A549 (cell line): ENCODE data around the gene HPCAL1. TPM values are rescaled to one million over a fixed set of nuclear protein-coding genes. Genes with fewer than 3 reads are reported as not detected.

ENCODE experiments used
- ATAC-seq, 2 experiments: fragments of 200-7000 bp in 1 of 2; fragments of >200 bp in 1 of 2; cut with Nextera tagmentation in 1 of 2; cut with Tn5 transposase in 1 of 2; 3 replicates each; pipeline versions ENCODE4 v1.8.0 to v1.9.1; 2018 to 2020; ENCODE audit warnings: mild to moderate bottlenecking in 1 of 2, moderate library complexity in 1 of 2
- CTCF ChIA-PET: fragments of 300-600 bp; sonication (Branson Sonifier 250); formaldehyde crosslinking; extraction: SDS; loops from one replicate; lab custom pipeline; 2021; ENCODE audit warnings: antibody characterized with exemption, inconsistent platforms; lab: Yijun Ruan, JAX
- POLR2A ChIA-PET: fragments of 350-600 bp; formaldehyde crosslinking; extraction: SDS; loops from one replicate; lab custom pipeline; 2021; ENCODE audit warnings: antibody characterized with exemption, inconsistent platforms; lab: Yijun Ruan, JAX
- DNase-seq, 2 experiments: peaks; one replicate each; pipeline versions ENCODE4 v3.0.0 to v3.0.0-alpha.2; 2011 to 2016; ENCODE audit warnings: low read depth in 1 of 2, low spot score in 1 of 2
- FAIRE-seq: peaks from 2 replicates; lab custom pipeline; 2011; peaks lifted over from hg19 to GRCh38; lab: Jason Lieb, UNC
- H3K27ac ChIP-seq, 2 experiments: fragments of >200 bp; sonication (Bioruptor Twin); formaldehyde crosslinking; 3 replicates each; pipeline ENCODE4 v1.5.1; 2016 to 2017
- H3K4me1 ChIP-seq: fragments of >200 bp; sonication (Bioruptor Twin); formaldehyde crosslinking; 3 replicates; pipeline ENCODE4 v1.6.1; 2016
- H3K4me2 ChIP-seq: fragments of >200 bp; sonication (Bioruptor Twin); formaldehyde crosslinking; 3 replicates; pipeline ENCODE4 v1.6.1; 2016
- H3K4me3 ChIP-seq: fragments of >200 bp; sonication (Bioruptor Twin); formaldehyde crosslinking; 3 replicates; pipeline ENCODE4 v1.5.1; 2016
- H3K9me3 ChIP-seq: fragments of >200 bp; sonication (Bioruptor Twin); formaldehyde crosslinking; 3 replicates; pipeline ENCODE4 v1.6.1; 2016
- CHD2 ChIP-seq: fragments of 150-350 bp; IDR thresholded peaks from 2 replicates; pipeline ENCODE4 v1.6.1; 2014; ENCODE audit warnings: low read length; ENCODE audit not compliant: partially characterized antibody
- FOSL2 ChIP-seq, 2 experiments: fragments of 450-650 bp in 1 of 2; fragments of >200 bp in 1 of 2; sonication (Bioruptor Twin) in 1 of 2; formaldehyde crosslinking; IDR thresholded peaks; 2 replicates each; pipeline versions ENCODE4 v1.5.0 to v1.6.1; 2016 to 2020; ENCODE audit warnings: mild to moderate bottlenecking in 1 of 2, moderate library complexity in 1 of 2
- HOXA7 ChIP-seq: fragments of 250-450 bp; sonication (Bioruptor Pico); IDR thresholded peaks from 2 replicates; pipeline ENCODE4 v1.5.0; 2020; ENCODE audit warnings: mild to moderate bottlenecking, moderate library complexity
- HOXB13 ChIP-seq: fragments of 250-450 bp; sonication (Bioruptor Pico); IDR thresholded peaks from 2 replicates; pipeline ENCODE4 v1.5.0; 2020; ENCODE audit warnings: low read depth, mild to moderate bottlenecking, moderate library complexity
- HOXB5 ChIP-seq: fragments of 250-450 bp; sonication (Bioruptor Pico); IDR thresholded peaks from 2 replicates; pipeline ENCODE4 v1.5.0; 2020; ENCODE audit warnings: mild to moderate bottlenecking, moderate library complexity
- MYC ChIP-seq: IDR thresholded peaks from 2 replicates; pipeline ENCODE4 v1.6.1; 2012; ENCODE audit warnings: mild to moderate bottlenecking, inconsistent platforms, low read length, improper control_type of control experiment, borderline replicate concordance
- RAD21 ChIP-seq, 2 experiments: fragments of >200 bp in 1 of 2; sonication (Bioruptor Twin) in 1 of 2; formaldehyde crosslinking in 1 of 2; IDR thresholded peaks in 1 of 2; conservative IDR thresholded peaks in 1 of 2; 2 replicates in 1 of 2; 3 replicates in 1 of 2; pipeline ENCODE4 v1.6.1; 2012 to 2018; ENCODE audit warnings: inconsistent platforms in 1 of 2
- RARB ChIP-seq: fragments of 250-450 bp; sonication (Bioruptor Pico); IDR thresholded peaks from 2 replicates; pipeline ENCODE4 v1.8.0; 2021; ENCODE audit warnings: mild to moderate bottlenecking, moderate library complexity
- SMC3 ChIP-seq: fragments of >200 bp; sonication (Bioruptor Twin); formaldehyde crosslinking; IDR thresholded peaks from 3 replicates; pipeline ENCODE4 v1.6.1; 2018; ENCODE audit warnings: inconsistent platforms
- WGBS: methylation state at CpG from one replicate; pipeline ENCODE4 v1.1.6; 2017; ENCODE audit errors: missing lambda C conversion rate; 5-methylcytosine and 5-hydroxymethylcytosine counted together
- polyA plus RNA-seq, 4 experiments: library from polyadenylated mRNA; depleted of rRNA in 3 of 4; stranded (reverse); fragments of >200 nt; fragmentation: RNase III in 1 of 4; extraction: RNeasy Plus Mini Kit Qiagen cat#74134 plus additional on column Dnase treatment in 1 of 4; gene quantifications; 2 replicates in 3 of 4; 3 replicates in 1 of 4; pipeline ENCODE4 v1.2.3, GENCODE V29; 2011 to 2017
- TF ChIP-seq, protein P1 (sequence below): IDR thresholded peaks from 2 replicates; pipeline ENCODE4 v1.6.1; 2012
- TF ChIP-seq, protein P2 (sequence below): fragments of 200-600 bp; sonication (generic); IDR thresholded peaks from 2 replicates; pipeline ENCODE4 v1.6.1; 2016; ENCODE audit warnings: antibody characterized with exemption, mild to moderate bottlenecking, moderate library complexity
- TF ChIP-seq, protein P3 (sequence below): fragments of 450-650 bp; IDR thresholded peaks from 2 replicates; pipeline ENCODE4 v1.6.1; 2014; ENCODE audit warnings: antibody characterized with exemption
- TF ChIP-seq, protein P4 (sequence below): IDR thresholded peaks from 2 replicates; pipeline ENCODE4 v1.6.1; 2012; ENCODE audit warnings: low read depth, borderline replicate concordance
- TF ChIP-seq, protein P5 (sequence below): IDR thresholded peaks from 2 replicates; pipeline ENCODE4 v1.6.1; 2012
- TF ChIP-seq, protein P6 (sequence below): fragments of >200 bp; sonication (Bioruptor Twin); formaldehyde crosslinking; IDR thresholded peaks from 3 replicates; pipeline ENCODE4 v1.5.1; 2016

The HPCAL1 gene
- polyA plus RNA-seq, 2 of the 4 experiments (the other 2 are of a cell fraction) = 44.4 to 66.4 TPM

DNA sequence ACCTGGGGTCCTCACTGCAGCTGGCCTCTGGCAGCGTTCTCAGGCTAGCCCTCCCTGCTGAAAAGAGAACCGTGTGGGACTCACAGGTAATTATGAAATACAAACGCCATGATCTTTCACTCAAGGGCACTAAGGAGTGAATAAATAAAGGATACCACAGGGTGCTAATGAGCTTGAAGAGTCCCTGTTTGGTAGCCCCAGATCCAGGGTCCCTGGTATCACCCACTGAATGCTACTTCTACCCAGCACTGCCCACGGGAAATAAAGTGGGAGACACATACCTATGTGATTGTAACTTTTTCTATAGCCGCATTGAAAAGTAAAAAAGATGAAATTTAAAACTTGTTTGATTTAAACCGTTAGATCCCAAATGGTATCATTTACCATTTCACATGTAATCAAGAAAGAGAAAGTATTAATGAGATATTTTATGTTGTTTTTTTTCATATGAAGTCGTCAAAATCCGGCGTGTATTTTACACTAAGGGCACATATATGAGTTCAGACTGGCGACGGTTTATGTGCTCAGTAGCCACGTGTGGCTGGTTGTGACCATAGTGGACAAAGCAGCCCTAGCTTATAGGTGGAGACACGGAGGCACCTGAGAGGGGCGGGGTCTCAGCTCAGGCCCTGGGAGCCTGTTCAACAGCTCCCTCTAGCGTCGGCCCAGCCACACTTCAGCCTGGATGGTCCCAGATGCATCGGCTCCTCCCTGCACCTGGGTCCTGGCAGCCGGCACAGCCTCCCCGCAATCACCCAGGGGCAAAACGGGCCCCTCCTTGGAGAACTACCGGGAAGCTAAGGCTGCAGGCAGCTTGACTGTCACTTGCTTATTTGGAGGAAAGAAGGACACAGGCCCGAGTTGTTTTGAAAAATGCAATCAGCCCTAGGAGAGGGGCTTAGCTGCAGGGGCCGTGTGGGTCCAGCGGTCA lies 106.2 kb downstream of the HPCAL1 start:
- H3K9me3 ChIP-seq = peaks cover 9% of the 10 kb centered on the region; the same call in 1 of the 3 replicates
- H3K27ac ChIP-seq = peak overlapping the region; percentile 93 to 95
- ATAC-seq (peak; percentile 58 to 80), FAIRE-seq (no peak), DNase-seq (peak; percentile 93 to 94)
- H3K4me2 ChIP-seq = peak overlapping the region; percentile 92
- CTCF ChIA-PET = interaction anchor here (0.5 to 25.7 kb wide), 91 partner anchors 9 to 1423 kb away, joined by 3 to 374 read pairs (median 6); partner anchors contain the start of genes CYS1, HPCAL1 and RRM2
- TF ChIP-seq FOSL2 (IDR thresholded peaks at IDR 0.05) (no peak), FOSL2 (CRISPR knock-in tag; IDR thresholded peaks at IDR 0.05) (no peak; the same call in 1 of the 2 replicates), HOXB5 (CRISPR knock-in tag) (peak; percentile 19; the same call in 1 of the 2 replicates), RAD21 (conservative IDR thresholded peaks at IDR 0.05 in 1 of 2, IDR thresholded peaks at IDR 0.05 in 1 of 2) (peak; percentile 99), SMC3 (peak; percentile 98), HOXA7 (CRISPR knock-in tag) (peak; percentile 46; the same call in 1 of the 2 replicates), CHD2 (no peak), MYC (0 out of 2 replicates have a peak, but pooled peaks have one; percentile 55), HOXB13 (CRISPR knock-in tag) (0 out of 2 replicates have a peak, but pooled peaks have one; percentile 41), RARB (CRISPR knock-in tag) (no peak)
- TF ChIP-seq, protein P1, sequence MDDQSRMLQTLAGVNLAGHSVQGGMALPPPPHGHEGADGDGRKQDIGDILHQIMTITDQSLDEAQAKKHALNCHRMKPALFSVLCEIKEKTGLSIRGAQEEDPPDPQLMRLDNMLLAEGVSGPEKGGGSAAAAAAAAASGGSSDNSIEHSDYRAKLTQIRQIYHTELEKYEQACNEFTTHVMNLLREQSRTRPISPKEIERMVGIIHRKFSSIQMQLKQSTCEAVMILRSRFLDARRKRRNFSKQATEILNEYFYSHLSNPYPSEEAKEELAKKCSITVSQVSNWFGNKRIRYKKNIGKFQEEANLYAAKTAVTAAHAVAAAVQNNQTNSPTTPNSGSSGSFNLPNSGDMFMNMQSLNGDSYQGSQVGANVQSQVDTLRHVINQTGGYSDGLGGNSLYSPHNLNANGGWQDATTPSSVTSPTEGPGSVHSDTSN = peak; percentile 3; the same call in 1 of the 2 replicates
- TF ChIP-seq, protein P2, sequence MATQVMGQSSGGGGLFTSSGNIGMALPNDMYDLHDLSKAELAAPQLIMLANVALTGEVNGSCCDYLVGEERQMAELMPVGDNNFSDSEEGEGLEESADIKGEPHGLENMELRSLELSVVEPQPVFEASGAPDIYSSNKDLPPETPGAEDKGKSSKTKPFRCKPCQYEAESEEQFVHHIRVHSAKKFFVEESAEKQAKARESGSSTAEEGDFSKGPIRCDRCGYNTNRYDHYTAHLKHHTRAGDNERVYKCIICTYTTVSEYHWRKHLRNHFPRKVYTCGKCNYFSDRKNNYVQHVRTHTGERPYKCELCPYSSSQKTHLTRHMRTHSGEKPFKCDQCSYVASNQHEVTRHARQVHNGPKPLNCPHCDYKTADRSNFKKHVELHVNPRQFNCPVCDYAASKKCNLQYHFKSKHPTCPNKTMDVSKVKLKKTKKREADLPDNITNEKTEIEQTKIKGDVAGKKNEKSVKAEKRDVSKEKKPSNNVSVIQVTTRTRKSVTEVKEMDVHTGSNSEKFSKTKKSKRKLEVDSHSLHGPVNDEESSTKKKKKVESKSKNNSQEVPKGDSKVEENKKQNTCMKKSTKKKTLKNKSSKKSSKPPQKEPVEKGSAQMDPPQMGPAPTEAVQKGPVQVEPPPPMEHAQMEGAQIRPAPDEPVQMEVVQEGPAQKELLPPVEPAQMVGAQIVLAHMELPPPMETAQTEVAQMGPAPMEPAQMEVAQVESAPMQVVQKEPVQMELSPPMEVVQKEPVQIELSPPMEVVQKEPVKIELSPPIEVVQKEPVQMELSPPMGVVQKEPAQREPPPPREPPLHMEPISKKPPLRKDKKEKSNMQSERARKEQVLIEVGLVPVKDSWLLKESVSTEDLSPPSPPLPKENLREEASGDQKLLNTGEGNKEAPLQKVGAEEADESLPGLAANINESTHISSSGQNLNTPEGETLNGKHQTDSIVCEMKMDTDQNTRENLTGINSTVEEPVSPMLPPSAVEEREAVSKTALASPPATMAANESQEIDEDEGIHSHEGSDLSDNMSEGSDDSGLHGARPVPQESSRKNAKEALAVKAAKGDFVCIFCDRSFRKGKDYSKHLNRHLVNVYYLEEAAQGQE = no peak
- TF ChIP-seq, protein P3, sequence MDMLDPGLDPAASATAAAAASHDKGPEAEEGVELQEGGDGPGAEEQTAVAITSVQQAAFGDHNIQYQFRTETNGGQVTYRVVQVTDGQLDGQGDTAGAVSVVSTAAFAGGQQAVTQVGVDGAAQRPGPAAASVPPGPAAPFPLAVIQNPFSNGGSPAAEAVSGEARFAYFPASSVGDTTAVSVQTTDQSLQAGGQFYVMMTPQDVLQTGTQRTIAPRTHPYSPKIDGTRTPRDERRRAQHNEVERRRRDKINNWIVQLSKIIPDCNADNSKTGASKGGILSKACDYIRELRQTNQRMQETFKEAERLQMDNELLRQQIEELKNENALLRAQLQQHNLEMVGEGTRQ = peak; percentile 74
- TF ChIP-seq, protein P4, sequence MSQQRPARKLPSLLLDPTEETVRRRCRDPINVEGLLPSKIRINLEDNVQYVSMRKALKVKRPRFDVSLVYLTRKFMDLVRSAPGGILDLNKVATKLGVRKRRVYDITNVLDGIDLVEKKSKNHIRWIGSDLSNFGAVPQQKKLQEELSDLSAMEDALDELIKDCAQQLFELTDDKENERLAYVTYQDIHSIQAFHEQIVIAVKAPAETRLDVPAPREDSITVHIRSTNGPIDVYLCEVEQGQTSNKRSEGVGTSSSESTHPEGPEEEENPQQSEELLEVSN = peak; percentile 80; the same call in 1 of the 2 replicates
- TF ChIP-seq, protein P5, sequence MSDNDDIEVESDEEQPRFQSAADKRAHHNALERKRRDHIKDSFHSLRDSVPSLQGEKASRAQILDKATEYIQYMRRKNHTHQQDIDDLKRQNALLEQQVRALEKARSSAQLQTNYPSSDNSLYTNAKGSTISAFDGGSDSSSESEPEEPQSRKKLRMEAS = peak; percentile 94
- TF ChIP-seq, protein P6, sequence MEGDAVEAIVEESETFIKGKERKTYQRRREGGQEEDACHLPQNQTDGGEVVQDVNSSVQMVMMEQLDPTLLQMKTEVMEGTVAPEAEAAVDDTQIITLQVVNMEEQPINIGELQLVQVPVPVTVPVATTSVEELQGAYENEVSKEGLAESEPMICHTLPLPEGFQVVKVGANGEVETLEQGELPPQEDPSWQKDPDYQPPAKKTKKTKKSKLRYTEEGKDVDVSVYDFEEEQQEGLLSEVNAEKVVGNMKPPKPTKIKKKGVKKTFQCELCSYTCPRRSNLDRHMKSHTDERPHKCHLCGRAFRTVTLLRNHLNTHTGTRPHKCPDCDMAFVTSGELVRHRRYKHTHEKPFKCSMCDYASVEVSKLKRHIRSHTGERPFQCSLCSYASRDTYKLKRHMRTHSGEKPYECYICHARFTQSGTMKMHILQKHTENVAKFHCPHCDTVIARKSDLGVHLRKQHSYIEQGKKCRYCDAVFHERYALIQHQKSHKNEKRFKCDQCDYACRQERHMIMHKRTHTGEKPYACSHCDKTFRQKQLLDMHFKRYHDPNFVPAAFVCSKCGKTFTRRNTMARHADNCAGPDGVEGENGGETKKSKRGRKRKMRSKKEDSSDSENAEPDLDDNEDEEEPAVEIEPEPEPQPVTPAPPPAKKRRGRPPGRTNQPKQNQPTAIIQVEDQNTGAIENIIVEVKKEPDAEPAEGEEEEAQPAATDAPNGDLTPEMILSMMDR = peak; percentile 99
- TF ChIP-seq, all 56 proteins: peak for 11
- POLR2A ChIA-PET = interaction anchor here (0.6 to 2.7 kb wide), 9 partner anchors 23 to 337 kb away, joined by 3 to 19 read pairs (median 4); partner anchors contain the start of genes HPCAL1 and NOL10
- WGBS = 13% methylated on average over 24 of the region's 24 CpGs
- peaks cover 63% of the 10 kb centered on the region for H3K4me1 ChIP-seq
- H3K4me3 ChIP-seq = peak overlapping the region; percentile 13; the same call in 2 of the 3 replicates
